Keratinocyte (primary cell): ENCODE results near the gene RPP14.

Experiments used
- EZH2 ChIP-seq: IDR thresholded peaks from one replicate; pipeline ENCODE4 v1.6.1; 2012; ENCODE audit warnings: inconsistent platforms, mild to moderate bottlenecking, low read length, moderate library complexity
- TF ChIP-seq, protein P1 (sequence below), 3 experiments: IDR thresholded peaks in 1 of 3; conservative IDR thresholded peaks in 1 of 3; optimal IDR thresholded peaks in 1 of 3; 2 replicates in 2 of 3; 3 replicates in 1 of 3; pipeline versions ENCODE3 to v1.5.1; 2011; ENCODE audit warnings: low read length in 3 of 3, mild to moderate bottlenecking in 3 of 3, moderate library complexity in 2 of 3, control low read depth in 1 of 3, inconsistent platforms in 1 of 3; ENCODE audit not compliant: insufficient read depth in 2 of 3; ENCODE audit errors: extremely low read depth in 1 of 3

DNA sequence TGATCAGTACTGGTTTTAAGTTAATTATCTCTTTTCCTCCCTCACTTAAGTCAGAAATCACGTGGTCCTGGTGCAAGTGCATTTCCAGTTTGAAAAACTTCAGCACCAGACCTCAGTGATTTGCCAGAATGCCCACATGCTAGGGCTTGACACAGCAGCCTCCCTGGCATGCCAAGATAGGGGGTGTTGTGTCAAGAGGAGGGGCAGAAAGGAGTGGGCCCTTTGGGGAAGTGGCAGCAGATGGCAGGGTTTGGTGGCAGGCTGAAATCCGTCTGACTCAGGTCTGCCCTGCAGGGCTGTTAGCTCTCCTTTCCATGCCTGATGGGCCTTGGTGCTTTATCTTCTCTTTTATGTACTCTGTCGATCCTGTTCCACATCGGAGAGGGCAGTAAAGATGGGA is 50.0 kb downstream of the RPP14 start:
- TF ChIP-seq, protein P1, sequence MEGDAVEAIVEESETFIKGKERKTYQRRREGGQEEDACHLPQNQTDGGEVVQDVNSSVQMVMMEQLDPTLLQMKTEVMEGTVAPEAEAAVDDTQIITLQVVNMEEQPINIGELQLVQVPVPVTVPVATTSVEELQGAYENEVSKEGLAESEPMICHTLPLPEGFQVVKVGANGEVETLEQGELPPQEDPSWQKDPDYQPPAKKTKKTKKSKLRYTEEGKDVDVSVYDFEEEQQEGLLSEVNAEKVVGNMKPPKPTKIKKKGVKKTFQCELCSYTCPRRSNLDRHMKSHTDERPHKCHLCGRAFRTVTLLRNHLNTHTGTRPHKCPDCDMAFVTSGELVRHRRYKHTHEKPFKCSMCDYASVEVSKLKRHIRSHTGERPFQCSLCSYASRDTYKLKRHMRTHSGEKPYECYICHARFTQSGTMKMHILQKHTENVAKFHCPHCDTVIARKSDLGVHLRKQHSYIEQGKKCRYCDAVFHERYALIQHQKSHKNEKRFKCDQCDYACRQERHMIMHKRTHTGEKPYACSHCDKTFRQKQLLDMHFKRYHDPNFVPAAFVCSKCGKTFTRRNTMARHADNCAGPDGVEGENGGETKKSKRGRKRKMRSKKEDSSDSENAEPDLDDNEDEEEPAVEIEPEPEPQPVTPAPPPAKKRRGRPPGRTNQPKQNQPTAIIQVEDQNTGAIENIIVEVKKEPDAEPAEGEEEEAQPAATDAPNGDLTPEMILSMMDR (optimal IDR thresholded peaks at IDR 0.05 in 1 of 3, IDR thresholded peaks at IDR 0.05 in 1 of 3, conservative IDR thresholded peaks at IDR 0.05 in 1 of 3; ENCODE audit: extremely low read depth in 1 of 3, insufficient read depth in 2 of 3, low read length in 3 of 3): no peak
- TF ChIP-seq EZH2: no peak
